HG03469 (cell line): Measurements from ENCODE around the gene KCNJ10.

Experiments used
- ATAC-seq: cut with Tn5 transposase; IDR thresholded peaks from one replicate; pipeline ENCODE4 v1.9.1; 2021; ENCODE audit warnings: mild to moderate bottlenecking, moderate library complexity, moderate number of reproducible peaks; ENCODE audit not compliant: unreplicated experiment

KCNJ10 gene

DNA sequence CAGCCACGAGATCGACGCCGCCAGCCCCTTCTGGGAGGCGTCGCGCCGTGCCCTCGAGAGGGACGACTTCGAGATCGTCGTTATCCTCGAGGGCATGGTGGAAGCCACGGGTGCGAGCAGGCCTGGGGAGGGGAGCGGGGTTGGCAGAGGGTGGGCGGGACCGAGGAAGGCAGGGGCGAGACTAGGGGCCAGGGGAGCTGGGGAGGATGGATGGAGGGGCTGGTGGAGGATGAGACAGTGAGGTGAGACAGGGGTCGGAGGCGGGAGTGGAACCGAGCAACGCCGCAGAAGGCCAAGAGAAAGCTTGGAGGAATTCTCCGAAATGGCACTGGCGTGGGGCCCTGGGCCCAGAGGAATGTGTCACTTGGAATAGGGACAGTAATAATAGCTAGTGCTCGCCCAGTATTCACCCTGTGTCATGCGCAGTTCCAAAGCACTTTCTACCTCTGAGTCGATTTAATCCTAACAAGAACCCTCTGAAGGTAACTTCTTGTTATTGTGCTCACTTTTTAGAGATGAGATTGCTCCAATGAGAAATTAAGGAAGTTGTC lies 14.9 kb upstream of the KCNJ10 start:
- no peak for ATAC-seq

DNA sequence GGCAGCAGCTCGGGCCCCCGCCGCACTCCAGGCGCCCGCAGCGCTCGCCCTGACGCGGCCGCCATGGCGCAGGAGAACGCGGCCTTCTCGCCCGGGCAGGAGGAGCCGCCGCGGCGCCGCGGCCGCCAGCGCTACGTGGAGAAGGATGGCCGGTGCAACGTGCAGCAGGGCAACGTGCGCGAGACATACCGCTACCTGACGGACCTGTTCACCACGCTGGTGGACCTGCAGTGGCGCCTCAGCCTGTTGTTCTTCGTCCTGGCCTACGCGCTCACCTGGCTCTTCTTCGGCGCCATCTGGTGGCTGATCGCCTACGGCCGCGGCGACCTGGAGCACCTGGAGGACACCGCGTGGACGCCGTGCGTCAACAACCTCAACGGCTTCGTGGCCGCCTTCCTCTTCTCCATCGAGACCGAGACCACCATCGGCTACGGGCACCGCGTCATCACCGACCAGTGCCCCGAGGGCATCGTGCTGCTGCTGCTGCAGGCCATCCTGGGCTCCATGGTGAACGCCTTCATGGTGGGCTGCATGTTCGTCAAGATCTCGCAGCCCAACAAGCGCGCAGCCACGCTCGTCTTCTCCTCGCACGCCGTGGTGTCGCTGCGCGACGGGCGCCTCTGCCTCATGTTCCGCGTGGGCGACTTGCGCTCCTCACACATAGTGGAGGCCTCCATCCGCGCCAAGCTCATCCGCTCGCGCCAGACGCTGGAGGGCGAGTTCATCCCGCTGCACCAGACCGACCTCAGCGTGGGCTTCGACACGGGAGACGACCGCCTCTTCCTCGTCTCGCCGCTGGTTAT lies 14.2 kb upstream of the KCNJ10 start:
- no peak for ATAC-seq

DNA sequence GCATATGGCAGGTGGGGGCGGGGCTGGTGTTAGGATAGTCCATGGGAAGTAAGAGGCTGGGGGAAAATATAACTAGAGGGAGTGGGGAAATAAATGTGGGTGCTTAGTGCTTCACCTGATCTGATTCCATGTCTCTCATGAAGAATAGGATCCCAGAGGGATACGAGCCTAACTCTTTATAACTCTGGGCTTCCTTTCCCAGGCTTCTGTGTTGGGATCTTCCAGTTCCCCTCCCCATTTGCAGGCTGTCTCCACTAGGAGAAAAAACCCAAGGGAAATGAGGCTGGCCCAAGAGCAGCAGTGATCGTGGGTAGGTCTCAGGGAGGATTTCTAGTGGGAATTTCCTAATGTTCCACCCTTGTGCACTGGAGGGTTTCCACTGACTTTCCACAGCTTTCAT lies 13.0 kb upstream of the KCNJ10 start:
- no peak for ATAC-seq

DNA sequence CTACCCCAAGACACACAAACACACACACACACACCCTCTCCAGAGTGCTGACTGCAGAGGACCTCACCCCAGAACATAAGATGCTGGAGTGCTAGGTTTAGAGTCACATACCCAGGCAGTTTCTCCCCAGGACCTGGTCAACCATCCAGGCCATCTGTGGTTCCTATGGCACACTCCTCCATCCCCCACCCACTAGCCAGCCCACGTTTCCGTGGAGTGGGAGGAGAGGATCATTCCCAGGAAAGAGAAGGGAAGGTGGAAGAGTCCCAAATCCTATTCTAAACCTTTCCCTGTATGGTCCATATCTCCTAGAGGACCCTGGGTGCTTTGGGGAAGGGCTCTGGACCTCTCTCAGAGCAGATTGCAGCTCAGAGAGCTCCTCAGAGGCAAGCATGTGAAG lies 12.5 kb upstream of the KCNJ10 start:
- no peak for ATAC-seq

- ATAC-seq, result no peak
Measured at GRCh38 chr1:160081261-160081936, 11.4 kb upstream of the KCNJ10 start, which contains the start of gene KCNJ9. KCNJ9 (plus strand) TSS chr1:160081538; CDS start chr1:160084031, 2,493 bp downstream.

- no peak for ATAC-seq
Measured at GRCh38 chr1:160080381-160081100, 10.6 kb upstream of the KCNJ10 start.

DNA sequence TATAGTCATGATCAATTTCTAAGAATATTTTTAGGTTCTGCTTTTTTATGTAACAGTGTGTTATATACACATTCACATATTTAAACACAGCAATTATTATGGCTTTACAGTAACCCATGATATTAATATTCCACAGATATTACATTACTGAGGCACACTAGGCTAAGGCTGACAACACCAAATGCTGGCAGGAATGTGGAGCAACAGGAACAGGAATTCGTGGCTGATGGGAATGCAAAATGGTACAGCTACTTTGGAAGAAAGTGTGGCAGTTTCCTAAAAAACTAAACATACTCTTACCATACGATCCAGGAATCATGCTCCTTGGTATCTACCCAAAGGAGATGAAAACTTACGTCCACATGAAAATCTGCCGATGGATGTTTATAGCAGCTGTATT lies 9.5 kb upstream of the KCNJ10 start:
- ATAC-seq, result no peak

- peak; percentile 52 for ATAC-seq
Measured at GRCh38 chr1:160078512-160079195, 8.7 kb upstream of the KCNJ10 start.

DNA sequence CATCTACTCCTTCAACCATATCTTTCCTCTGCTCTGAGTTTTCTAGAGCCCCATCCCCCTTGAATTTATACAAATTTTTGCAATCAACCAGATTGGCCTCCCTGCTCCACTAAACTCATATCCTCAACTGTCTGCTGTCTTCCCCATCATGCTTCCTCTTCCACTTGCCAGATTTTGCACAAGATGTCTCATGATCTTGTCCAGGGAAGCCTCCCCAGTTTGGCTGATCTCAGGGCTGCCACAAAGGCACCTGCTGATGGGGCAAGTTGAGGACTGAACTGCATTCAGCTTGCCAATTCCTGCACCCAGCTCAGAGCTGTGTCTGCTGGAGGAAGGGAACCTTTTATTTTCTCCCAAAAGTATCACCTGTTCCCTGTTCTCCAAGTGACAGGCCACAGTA lies 7.5 kb upstream of the KCNJ10 start:
- ATAC-seq, result no peak

GRCh38 chr1:160076295-160076694 lies 6.3 kb upstream of the KCNJ10 start:
- no peak for ATAC-seq

DNA sequence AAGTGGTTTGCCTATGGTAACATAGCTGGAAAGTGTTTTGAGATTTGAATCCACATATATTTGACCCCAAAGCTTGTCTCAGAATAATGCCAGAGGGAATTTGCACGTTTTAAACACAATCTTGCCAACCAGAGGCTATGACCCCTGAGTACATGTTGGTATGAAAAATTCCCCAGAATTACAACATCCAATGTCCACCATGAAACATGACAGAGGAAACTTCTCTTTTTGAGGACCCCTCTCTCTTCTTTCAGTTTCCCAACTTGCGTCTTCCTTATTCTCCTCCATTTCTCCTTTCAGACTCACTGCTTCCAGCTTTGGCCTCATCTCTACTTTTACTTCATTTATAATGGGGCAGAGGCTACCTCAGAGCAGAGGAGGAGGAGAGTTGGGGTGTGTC lies 5.9 kb upstream of the KCNJ10 start:
- no peak for ATAC-seq

GRCh38 chr1:160074865-160075264 lies 4.9 kb upstream of the KCNJ10 start:
- no peak for ATAC-seq

- no peak for ATAC-seq
Measured at GRCh38 chr1:160071289-160071688, 1.3 kb upstream of the KCNJ10 start.

- ATAC-seq, result no peak
Measured at GRCh38 chr1:160070243-160071163, 543 bp upstream of the KCNJ10 start.

DNA sequence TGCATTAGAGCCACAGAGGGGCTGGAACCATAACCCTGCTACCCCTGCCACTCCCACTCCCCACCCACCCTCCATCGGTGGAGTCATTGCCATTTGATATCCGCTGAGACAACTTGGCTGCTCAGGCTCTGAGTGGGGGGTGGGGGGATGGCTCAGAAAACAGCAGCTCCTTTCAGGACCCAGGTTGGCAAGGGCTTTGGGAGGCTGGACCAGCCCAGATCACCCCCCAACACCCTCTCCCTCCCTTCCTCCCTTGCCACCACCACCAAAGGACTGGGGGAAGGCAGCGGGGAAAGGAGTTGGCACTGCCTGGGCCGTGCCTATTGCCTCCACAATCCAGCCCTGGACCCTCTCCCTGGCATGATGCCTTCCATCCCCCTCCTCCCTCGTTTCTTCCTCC lies 1.7 kb downstream of the KCNJ10 start:
- no peak for ATAC-seq

DNA sequence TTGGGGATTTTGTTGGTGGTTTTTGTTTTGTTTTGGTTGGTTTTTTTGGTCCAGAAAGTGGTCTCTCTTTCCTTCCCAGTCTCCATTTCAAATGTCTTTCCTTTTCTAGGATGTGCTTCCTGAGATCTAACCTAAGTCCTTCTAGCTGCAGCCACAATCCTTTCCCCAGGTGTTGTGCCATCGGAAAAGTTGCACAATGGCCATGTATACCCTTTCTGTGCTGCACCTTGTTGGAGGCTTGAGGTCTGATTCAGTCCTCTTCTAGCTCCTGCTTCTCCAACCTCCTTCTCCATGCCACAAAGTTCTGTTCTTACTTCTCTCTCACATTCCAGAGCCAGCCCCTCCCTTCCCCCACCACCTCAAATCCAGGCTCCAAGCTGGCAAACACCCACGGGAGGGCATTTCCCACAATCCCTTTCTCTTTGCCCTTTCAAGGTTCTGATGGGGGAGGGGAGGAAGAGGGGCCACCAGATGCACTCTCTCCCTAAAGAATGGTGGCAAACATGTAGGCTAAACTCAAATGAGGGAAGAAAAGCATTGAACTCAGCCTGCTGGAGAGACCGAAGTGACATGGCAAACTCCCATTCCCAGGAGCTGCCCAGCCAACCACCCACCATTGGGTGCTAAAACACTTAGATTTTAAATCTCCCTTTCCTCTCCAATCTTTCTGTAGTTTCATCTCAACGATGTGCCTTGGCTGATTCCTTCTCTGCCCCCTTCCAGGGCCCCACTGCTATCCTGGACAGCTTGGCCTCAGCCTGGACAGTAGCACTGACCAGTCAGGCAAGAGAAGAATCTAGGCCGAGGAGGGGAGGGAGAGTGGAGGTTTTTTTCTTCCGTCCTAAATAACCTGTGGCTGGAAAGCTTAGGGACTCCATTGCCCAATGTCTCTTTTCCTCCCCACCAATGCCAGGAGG lies 2.9 kb downstream of the KCNJ10 start:
- no peak for ATAC-seq

DNA sequence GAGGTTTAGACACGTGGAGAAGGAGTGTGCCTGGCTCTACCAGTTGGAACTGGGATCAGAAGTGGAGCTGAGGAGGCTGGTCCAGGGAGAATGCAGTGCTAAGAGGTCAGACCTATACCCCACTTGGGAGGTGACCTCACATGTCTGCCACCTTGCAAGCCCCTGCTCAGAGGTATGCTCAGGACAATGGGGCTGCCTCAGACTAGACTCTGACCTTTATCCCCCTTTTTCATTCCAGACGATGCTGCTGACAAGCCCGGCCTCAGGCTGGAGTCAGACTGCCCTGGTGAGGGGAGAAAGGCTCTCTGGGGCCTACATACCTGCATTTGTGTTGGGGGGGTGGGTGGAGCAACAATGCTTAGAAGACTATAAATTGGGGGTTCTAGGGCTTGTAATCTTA lies 5.2 kb downstream of the KCNJ10 start:
- ATAC-seq, result no peak

DNA sequence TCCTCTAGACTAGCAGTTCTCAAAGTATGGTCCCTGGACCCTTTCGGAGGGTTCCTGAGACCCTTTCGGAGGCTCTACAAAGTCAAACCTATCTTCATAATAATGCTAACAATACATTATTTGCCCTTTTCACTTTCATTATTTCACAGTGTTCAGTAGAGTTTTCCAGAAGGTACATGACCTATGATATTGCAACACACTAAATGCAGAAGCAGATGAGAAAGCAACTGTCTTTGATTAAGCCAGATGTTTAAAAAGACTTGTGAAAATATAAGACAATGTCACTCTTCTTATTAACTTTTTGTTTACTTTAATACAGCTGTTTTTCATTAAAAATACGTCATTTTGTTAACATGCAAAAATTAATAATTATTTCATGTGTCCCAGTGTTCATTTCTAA lies 5.8 kb downstream of the KCNJ10 start:
- no peak for ATAC-seq

- ATAC-seq, result no peak
Measured at GRCh38 chr1:160063176-160063575, 6.8 kb downstream of the KCNJ10 start.
